NCI-H128 (cell line): Measurements from ENCODE around the gene DRG2.

Experiments used
- DNase-seq: peaks from one replicate; lab custom pipeline; 2025; ENCODE audit not compliant: unreplicated experiment; lab: John Stamatoyannopoulos, UW

DRG2 gene

GRCh38 chr17:18087610-18088491, at the start of gene DRG2:
TSS of gene DRG2 (plus strand) at chr17:18087948. CDS start at chr17:18088024, 76 bp downstream.
- DNase-seq, result peak; percentile 38

- DNase-seq, result no peak
Measured at GRCh38 chr17:18038149-18038850, 49.4 kb upstream of the DRG2 start.

GRCh38 chr17:18038861-18039534, 48.8 kb upstream of the DRG2 start, which contains the start of the genes ATPAF2 and GID4:
TSS of gene ATPAF2 (minus strand) at chr17:18039168. CDS start at chr17:18039013, 155 bp downstream.
TSS of gene GID4 (plus strand) at chr17:18039408. CDS start at chr17:18039465, 57 bp downstream.
- DNase-seq, result peak; percentile 92

- DNase-seq, result no peak
Measured at GRCh38 chr17:18039535-18040260, 48.0 kb upstream of the DRG2 start.

- DNase-seq, result no peak
Measured at GRCh38 chr17:18040261-18040858, 47.4 kb upstream of the DRG2 start.

GRCh38 chr17:18041776-18042175, 46.0 kb upstream of the DRG2 start:
- DNase-seq, result no peak

- no peak for DNase-seq
Measured at GRCh38 chr17:18042983-18043382, 44.8 kb upstream of the DRG2 start.

- no peak for DNase-seq
Measured at GRCh38 chr17:18043491-18043890, 44.3 kb upstream of the DRG2 start.

- no peak for DNase-seq
Measured at GRCh38 chr17:18044609-18045008, 43.1 kb upstream of the DRG2 start.

- DNase-seq, result no peak
Measured at GRCh38 chr17:18045691-18046350, 41.9 kb upstream of the DRG2 start.

- no peak for DNase-seq
Measured at GRCh38 chr17:18055597-18055996, 32.2 kb upstream of the DRG2 start.

GRCh38 chr17:18056214-18056613, 31.5 kb upstream of the DRG2 start:
- DNase-seq, result no peak

- no peak for DNase-seq
Measured at GRCh38 chr17:18059283-18059682, 28.5 kb upstream of the DRG2 start.

GRCh38 chr17:18064053-18064452, 23.7 kb upstream of the DRG2 start:
- DNase-seq, result no peak

GRCh38 chr17:18065546-18065945, 22.2 kb upstream of the DRG2 start:
- DNase-seq, result no peak

- no peak for DNase-seq
Measured at GRCh38 chr17:18066866-18067265, 20.9 kb upstream of the DRG2 start.

GRCh38 chr17:18069101-18069500, 18.6 kb upstream of the DRG2 start:
- no peak for DNase-seq

- no peak for DNase-seq
Measured at GRCh38 chr17:18070861-18071340, 16.8 kb upstream of the DRG2 start.

- no peak for DNase-seq
Measured at GRCh38 chr17:18071751-18072150, 16.0 kb upstream of the DRG2 start.
